H1 (cell line): ENCODE results near the gene ELL. TPM values are rescaled to one million over a fixed set of nuclear protein-coding genes. Genes with fewer than 3 reads are reported as not detected.

Experiments used
- BACH1 ChIP-seq: IDR thresholded peaks from 2 replicates; pipeline ENCODE4 v1.6.1; 2012; ENCODE audit warnings: low read length, improper control_type of control experiment
- BCL11A ChIP-seq, 2 experiments: IDR thresholded peaks; one replicate each; pipeline ENCODE4 v1.6.1; 2011; ENCODE audit warnings: low read depth in 2 of 2, low read length in 2 of 2, mild to moderate bottlenecking in 2 of 2
- CEBPB ChIP-seq: IDR thresholded peaks from 2 replicates; pipeline ENCODE4 v1.6.1; 2012; ENCODE audit warnings: low read depth, low read length
- CHD2 ChIP-seq: IDR thresholded peaks from 2 replicates; pipeline ENCODE4 v1.6.1; 2012; ENCODE audit warnings: low read length, improper control_type of control experiment
- EGR1 ChIP-seq: IDR thresholded peaks from 2 replicates; pipeline ENCODE4 v1.6.1; 2011; ENCODE audit warnings: low read depth, low read length, borderline replicate concordance
- EP300 ChIP-seq, 2 experiments: IDR thresholded peaks; 1 replicate in 1 of 2; 2 replicates in 1 of 2; pipeline ENCODE4 v1.6.1; 2011 to 2012; ENCODE audit warnings: low read depth in 2 of 2, low read length in 2 of 2, mild to moderate bottlenecking in 2 of 2, borderline replicate concordance in 1 of 2, inconsistent platforms in 1 of 2, moderate library complexity in 1 of 2
- GTF2F1 ChIP-seq: IDR thresholded peaks from 2 replicates; pipeline ENCODE4 v1.6.1; 2012; ENCODE audit warnings: low read depth, low read length, improper control_type of control experiment, borderline replicate concordance
- JUN ChIP-seq: IDR thresholded peaks from 2 replicates; pipeline ENCODE4 v1.6.1; 2011; ENCODE audit warnings: low read depth, mild to moderate bottlenecking, improper control_type of control experiment, low read length
- MAX ChIP-seq: IDR thresholded peaks from 2 replicates; pipeline ENCODE4 v1.6.1; 2012; ENCODE audit warnings: inconsistent platforms
- NANOG ChIP-seq: IDR thresholded peaks from 2 replicates; pipeline ENCODE4 v1.6.1; 2011; ENCODE audit warnings: low read length, low read depth, mild to moderate bottlenecking, inconsistent platforms; ENCODE audit not compliant: insufficient read depth, poor library complexity, severe bottlenecking
- NRF1 ChIP-seq: IDR thresholded peaks from 2 replicates; pipeline ENCODE4 v1.6.1; 2011; ENCODE audit warnings: mild to moderate bottlenecking, low read depth, low read length, improper control_type of control experiment
- PHF8 ChIP-seq: fragments of 200-600 bp; sonication (generic); conservative IDR thresholded peaks from 2 replicates; pipeline ENCODE4 v1.7.1; 2012; ENCODE audit warnings: low read depth, mild to moderate bottlenecking, inconsistent platforms, low read length, moderate library complexity
- RXRA ChIP-seq: IDR thresholded peaks from 2 replicates; pipeline ENCODE4 v1.6.1; 2011; ENCODE audit warnings: low read depth, mild to moderate bottlenecking, low read length, moderate library complexity; ENCODE audit not compliant: insufficient read depth
- SIN3A ChIP-seq, 2 experiments: IDR thresholded peaks in 1 of 2; conservative IDR thresholded peaks in 1 of 2; 2 replicates each; pipeline ENCODE4 v1.6.1; 2011 to 2012; ENCODE audit warnings: low read length in 2 of 2, improper control_type of control experiment in 1 of 2, low read depth in 1 of 2, mild to moderate bottlenecking in 1 of 2
- SP2 ChIP-seq: IDR thresholded peaks from 2 replicates; pipeline ENCODE4 v1.6.1; 2012; ENCODE audit warnings: mild to moderate bottlenecking, low read length, inconsistent platforms
- SUZ12 ChIP-seq: fragments of 200-600 bp; sonication (generic); IDR thresholded peaks from 2 replicates; pipeline ENCODE4 v1.6.1; 2012; ENCODE audit warnings: mild to moderate bottlenecking, inconsistent platforms, low read length, moderate library complexity, mixed read lengths
- TAF1 ChIP-seq: IDR thresholded peaks from 2 replicates; pipeline ENCODE4 v1.6.1; 2011; ENCODE audit warnings: mild to moderate bottlenecking, low read depth, low read length
- TAF7 ChIP-seq: optimal IDR thresholded peaks from 2 replicates; pipeline ENCODE3; 2011; ENCODE audit warnings: low read depth, mild to moderate bottlenecking, inconsistent platforms, low read length, moderate library complexity, borderline replicate concordance
- TBP ChIP-seq: IDR thresholded peaks from 2 replicates; pipeline ENCODE4 v1.6.1; 2011; ENCODE audit warnings: low read depth, low read length, improper control_type of control experiment
- polyA plus RNA-seq, 7 experiments: library from polyadenylated mRNA; depleted of rRNA in 3 of 7; stranded (reverse) in 5 of 7; unstranded in 2 of 7; fragments of >200 nt in 5 of 7; fragments of 200-250 nt in 2 of 7; gene quantifications; 1 replicate in 5 of 7; 2 replicates in 1 of 7; 4 replicates in 1 of 7; pipeline versions ENCODE4 v1.2.1 to v1.2.3, GENCODE V29; 2011 to 2013; ENCODE audit warnings: missing spikeins in 2 of 7, mixed read lengths in 2 of 7
- total RNA-seq: library from RNA; stranded (reverse); fragmentation: NEBNext Ultra II Directional; extraction: Animal tissue kit (Norgen Biotek cat#: 25700); gene quantifications from 2 replicates; pipeline ENCODE4 v1.2.1, GENCODE V29; 2021
- TF ChIP-seq, protein P1 (sequence below), 3 experiments: IDR thresholded peaks; 1 replicate in 2 of 3; 2 replicates in 1 of 3; pipeline versions ENCODE4 v1.5.1 to v1.6.1; 2011; ENCODE audit warnings: low read length in 3 of 3, mild to moderate bottlenecking in 3 of 3, inconsistent platforms in 2 of 3, low read depth in 1 of 3, moderate library complexity in 1 of 3; ENCODE audit not compliant: insufficient read depth in 1 of 3; ENCODE audit errors: control extremely low read depth in 1 of 3
- TF ChIP-seq, protein P2 (sequence below): IDR thresholded peaks from 2 replicates; pipeline ENCODE4 v1.6.1; 2011; ENCODE audit warnings: low read length, improper control_type of control experiment

The ELL gene
- total and polyA plus RNA-seq, 2 of the 8 experiments (the other 6 are each of a cell fraction or from before 2014, with no cell fraction given) = 5.2 to 10.5 TPM

- peak; percentile 85 for TF ChIP-seq MAX
- TF ChIP-seq BCL11A (IDR thresholded peaks at IDR 0.05; ENCODE audit: low read depth in 2 of 2, low read length in 2 of 2) = no peak
- TF ChIP-seq, protein P1, sequence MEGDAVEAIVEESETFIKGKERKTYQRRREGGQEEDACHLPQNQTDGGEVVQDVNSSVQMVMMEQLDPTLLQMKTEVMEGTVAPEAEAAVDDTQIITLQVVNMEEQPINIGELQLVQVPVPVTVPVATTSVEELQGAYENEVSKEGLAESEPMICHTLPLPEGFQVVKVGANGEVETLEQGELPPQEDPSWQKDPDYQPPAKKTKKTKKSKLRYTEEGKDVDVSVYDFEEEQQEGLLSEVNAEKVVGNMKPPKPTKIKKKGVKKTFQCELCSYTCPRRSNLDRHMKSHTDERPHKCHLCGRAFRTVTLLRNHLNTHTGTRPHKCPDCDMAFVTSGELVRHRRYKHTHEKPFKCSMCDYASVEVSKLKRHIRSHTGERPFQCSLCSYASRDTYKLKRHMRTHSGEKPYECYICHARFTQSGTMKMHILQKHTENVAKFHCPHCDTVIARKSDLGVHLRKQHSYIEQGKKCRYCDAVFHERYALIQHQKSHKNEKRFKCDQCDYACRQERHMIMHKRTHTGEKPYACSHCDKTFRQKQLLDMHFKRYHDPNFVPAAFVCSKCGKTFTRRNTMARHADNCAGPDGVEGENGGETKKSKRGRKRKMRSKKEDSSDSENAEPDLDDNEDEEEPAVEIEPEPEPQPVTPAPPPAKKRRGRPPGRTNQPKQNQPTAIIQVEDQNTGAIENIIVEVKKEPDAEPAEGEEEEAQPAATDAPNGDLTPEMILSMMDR (IDR thresholded peaks at IDR 0.05; ENCODE audit: control extremely low read depth in 1 of 3, insufficient read depth in 1 of 3, low read depth in 1 of 3, low read length in 3 of 3) = peak; percentile 32 to 80 (median 39)
- no peak for TF ChIP-seq TAF7
- TF ChIP-seq SUZ12 = no peak
- peak; percentile 39; the same call in 1 of the 2 replicates for TF ChIP-seq EGR1
- TF ChIP-seq, protein P2, sequence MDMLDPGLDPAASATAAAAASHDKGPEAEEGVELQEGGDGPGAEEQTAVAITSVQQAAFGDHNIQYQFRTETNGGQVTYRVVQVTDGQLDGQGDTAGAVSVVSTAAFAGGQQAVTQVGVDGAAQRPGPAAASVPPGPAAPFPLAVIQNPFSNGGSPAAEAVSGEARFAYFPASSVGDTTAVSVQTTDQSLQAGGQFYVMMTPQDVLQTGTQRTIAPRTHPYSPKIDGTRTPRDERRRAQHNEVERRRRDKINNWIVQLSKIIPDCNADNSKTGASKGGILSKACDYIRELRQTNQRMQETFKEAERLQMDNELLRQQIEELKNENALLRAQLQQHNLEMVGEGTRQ = no peak
- TF ChIP-seq RXRA = no peak
- peak; percentile 27; the same call in 1 of the 2 replicates for TF ChIP-seq NRF1
- TF ChIP-seq JUN = no peak
- no peak for TF ChIP-seq TBP
- no peak for TF ChIP-seq GTF2F1
- TF ChIP-seq PHF8 = no peak
- peak in 1 of 2 experiments; percentile 84; a peak in 1 of 4 replicates for TF ChIP-seq SIN3A (conservative IDR thresholded peaks at IDR 0.05 in 1 of 2, IDR thresholded peaks at IDR 0.05 in 1 of 2; ENCODE audit: low read depth in 1 of 2, low read length in 2 of 2)
- TF ChIP-seq CHD2 = no peak
- no peak for TF ChIP-seq NANOG
- peak; percentile 62 to 98; a peak in 2 of 3 replicates for TF ChIP-seq EP300 (IDR thresholded peaks at IDR 0.05; ENCODE audit: borderline replicate concordance in 1 of 2, low read depth in 2 of 2, low read length in 2 of 2)
- no peak for TF ChIP-seq CEBPB
- no peak for TF ChIP-seq SP2
- 0 out of 2 replicates have a peak, but pooled peaks have one; percentile 19 for TF ChIP-seq TAF1
- TF ChIP-seq BACH1 = no peak
These were observed 102.6 kb downstream of the ELL start, which contains the start of gene SSBP4 (continued) for GRCh38 chr19:18419195-18419698.
